KMS-11 (cell line): ENCODE data around the gene HS2ST1.
"Not testable (repeated sequence)": the region's sequence is repeated elsewhere in the genome, so short reads cannot be mapped to it uniquely, and the experiment has no call there.

Source experiments
- H2AFZ ChIP-seq: fragments of 200-600 bp; sonication (generic); 2 replicates; pipeline ENCODE4 v1.6.1; 2016; ENCODE audit warnings: antibody characterized with exemption, mixed run types, low read depth
- H3K27ac ChIP-seq: fragments of 200-600 bp; sonication (generic); 2 replicates; pipeline ENCODE4 v1.6.1; 2016; ENCODE audit warnings: mild to moderate bottlenecking, mixed run types
- H3K27me3 ChIP-seq: fragments of 200-600 bp; sonication (generic); 2 replicates; pipeline ENCODE4 v1.6.1; 2017; ENCODE audit warnings: mild to moderate bottlenecking, low read depth, mixed run types, moderate library complexity; ENCODE audit not compliant: insufficient read depth
- H3K36me3 ChIP-seq: fragments of 200-600 bp; sonication (generic); 2 replicates; pipeline ENCODE4 v1.6.1; 2017; ENCODE audit warnings: mild to moderate bottlenecking, mixed run types; ENCODE audit not compliant: insufficient read depth
- H3K4me1 ChIP-seq: fragments of 200-600 bp; sonication (generic); 2 replicates; pipeline ENCODE4 v1.6.1; 2016; ENCODE audit warnings: mild to moderate bottlenecking, low read depth, mixed run types; ENCODE audit not compliant: poor library complexity, severe bottlenecking
- H3K4me2 ChIP-seq: fragments of 200-600 bp; sonication (generic); 2 replicates; pipeline ENCODE4 v1.7.0; 2016; ENCODE audit warnings: mild to moderate bottlenecking, mixed run types
- H3K4me3 ChIP-seq: fragments of 200-600 bp; sonication (generic); IDR thresholded peaks from 2 replicates; pipeline ENCODE4 v1.6.1; 2017; ENCODE audit warnings: low read depth, low read length, mixed read lengths; ENCODE audit not compliant: insufficient read depth
- H3K79me2 ChIP-seq: fragments of 200-600 bp; sonication (generic); 2 replicates; pipeline ENCODE4 v1.6.1; 2016; ENCODE audit warnings: low read depth, mixed run types; ENCODE audit not compliant: insufficient read depth
- H3K9ac ChIP-seq: fragments of 200-600 bp; sonication (generic); 2 replicates; pipeline ENCODE4 v1.6.1; 2016; ENCODE audit warnings: mild to moderate bottlenecking, mixed run types
- H4K20me1 ChIP-seq: fragments of 200-600 bp; sonication (generic); 2 replicates; pipeline ENCODE4 v1.6.1; 2016; ENCODE audit warnings: mild to moderate bottlenecking, mixed run types; ENCODE audit not compliant: insufficient read depth
- CTCF ChIP-seq: fragments of 200-600 bp; sonication (generic); conservative IDR thresholded peaks from 2 replicates; pipeline ENCODE4 v1.6.1; 2017; ENCODE audit warnings: low read depth, mild to moderate bottlenecking, antibody characterized with exemption, low read length, moderate library complexity, mixed read lengths

The HS2ST1 gene

GRCh38 chr1:86914601-86914997 is at the start of gene HS2ST1:
Gene HS2ST1, plus strand, starts transcription at chr1:86914635.
- Histone ChIP-seq H3K4me1 (peaks cover 19% of the 10 kb centered on the region), H4K20me1 (peaks cover 9% of the 10 kb centered on the region; the same call in 1 of the 2 replicates), H3K9ac (peak within 1 kb of the TSS; percentile 91), H3K36me3 (no peaks in the 10 kb centered on the region; the same call in 1 of the 2 replicates), H3K27ac (peak within 1 kb of the TSS; percentile 79), H3K27me3 (no peaks in the 10 kb centered on the region), H3K79me2 (peaks cover 67% of the 10 kb centered on the region), H3K4me2 (peak within 1 kb of the TSS; percentile 97), H3K4me3 (peak within 1 kb of the TSS; percentile 73), H2AFZ (peak within 1 kb of the TSS; percentile 81)
- TF ChIP-seq CTCF = no peak

GRCh38 chr1:86865973-86866637 is 48.3 kb upstream of the HS2ST1 start:
- H4K20me1 ChIP-seq = no peaks in the 10 kb centered on the region
- no peak overlapping the region for H3K9ac ChIP-seq
- no peak overlapping the region for H3K27ac ChIP-seq
- no peaks in the 10 kb centered on the region for H3K27me3 ChIP-seq
- H3K36me3 ChIP-seq = no peaks in the 10 kb centered on the region
- peaks cover 9% of the 10 kb centered on the region for H3K4me1 ChIP-seq
- H2AFZ ChIP-seq = no peak overlapping the region
- no peak overlapping the region for H3K4me3 ChIP-seq
- 0 out of 2 replicates have a peak overlapping the region, but pooled peaks have one; percentile 33 for H3K4me2 ChIP-seq
- no peak for TF ChIP-seq CTCF
- no peaks in the 10 kb centered on the region for H3K79me2 ChIP-seq

GRCh38 chr1:86866665-86867064 is 47.8 kb upstream of the HS2ST1 start:
- Histone ChIP-seq H3K4me1 (peaks cover 9% of the 10 kb centered on the region), H2AFZ (no peak overlapping the region), H3K36me3 (no peaks in the 10 kb centered on the region), H3K4me2 (0 out of 2 replicates have a peak overlapping the region, but pooled peaks have one; percentile 33), H3K4me3 (no peak overlapping the region), H3K9ac (no peak overlapping the region), H3K27ac (no peak overlapping the region), H4K20me1 (no peaks in the 10 kb centered on the region), H3K27me3 (no peaks in the 10 kb centered on the region), H3K79me2 (no peaks in the 10 kb centered on the region)
- TF ChIP-seq CTCF = no peak

- not testable (repeated sequence) for H2AFZ ChIP-seq, H3K27ac ChIP-seq, H3K4me1 ChIP-seq, H3K4me2 ChIP-seq, H3K27me3 ChIP-seq, H3K79me2 ChIP-seq, H3K4me3 ChIP-seq, H3K36me3 ChIP-seq, H4K20me1 ChIP-seq, H3K9ac ChIP-seq
Measured at GRCh38 chr1:86867278-86867677, 47.2 kb upstream of the HS2ST1 start.

GRCh38 chr1:86868477-86868876 is 46.0 kb upstream of the HS2ST1 start:
- Histone ChIP-seq H3K9ac (no peak overlapping the region), H4K20me1 (no peaks in the 10 kb centered on the region), H3K27ac (no peak overlapping the region), H3K4me2 (no peak overlapping the region), H2AFZ (no peak overlapping the region), H3K36me3 (no peaks in the 10 kb centered on the region), H3K4me1 (peaks cover 9% of the 10 kb centered on the region), H3K27me3 (no peaks in the 10 kb centered on the region), H3K79me2 (no peaks in the 10 kb centered on the region), H3K4me3 (no peak overlapping the region)
- no peak for TF ChIP-seq CTCF
